ENCODE data around the gene SUSD2. TPM values are rescaled to one million over a fixed set of nuclear protein-coding genes. Genes with fewer than 3 reads are reported as not detected.

SUSD2 gene
- total and polyA plus RNA-seq, 9 of the 15 experiments (the other 6 are each of a cell fraction or from before 2014, with no cell fraction given), result 0.01 to 0.16 (median 0.04) TPM; not detected in 4

- Histone ChIP-seq H3K27ac (ENCODE audit: extremely low read depth, low read depth, low read length) (peak overlapping the region; percentile 38; the same call in 1 of the 3 replicates), H3K79me2 (ENCODE audit: control insufficient read depth, insufficient read depth, low read length) (no peaks in the 10 kb centered on the region), H3K9me1 (ENCODE audit: control insufficient read depth, insufficient read depth, low read length) (no peaks in the 10 kb centered on the region), H2AFZ (ENCODE audit: low read depth, low read length) (peak overlapping the region; percentile 72; the same call in 1 of the 2 replicates), H3K4me1 (replicated peaks in 1 of 2; ENCODE audit: control insufficient read depth in 2 of 2, insufficient read depth in 2 of 2, low read length in 2 of 2) (peaks cover 0 to 2% of the 10 kb centered on the region in 2 experiments; a peak in 3 of 5 replicates), H3K36me3 (ENCODE audit: control insufficient read depth, insufficient read depth, low read length) (no peaks in the 10 kb centered on the region), H3K4me2 (ENCODE audit: insufficient read depth, low read length) (no peak overlapping the region), H3K27me3 (ENCODE audit: control insufficient read depth in 2 of 2, insufficient read depth in 2 of 2, low read length in 2 of 2) (no peaks in the 10 kb centered on the region), H3K4me3 (no peak overlapping the region), H4K20me1 (replicated peaks; ENCODE audit: control insufficient read depth, insufficient read depth, low read length) (no peaks in the 10 kb centered on the region), H3K9ac (ENCODE audit: insufficient read depth in 1 of 2, low read depth in 2 of 2, low read length in 2 of 2) (no peak overlapping the region), H3K9me3 (replicated peaks; ENCODE audit: control insufficient read depth, insufficient read depth, low read depth, low read length) (peaks cover 2% of the 10 kb centered on the region; the same call in 1 of the 2 replicates)
- in situ Hi-C loops (cut with MboI) (no loop called here), intact Hi-C loops (cut with micrococcal nuclease) (no loop called here)
- ATAC-seq (no peak), DNase-seq (ENCODE audit: extremely low read depth in 1 of 4, low spot score in 3 of 4) (no peak), FAIRE-seq (no peak)
- ChIA-PET POLR2A (no interaction called here), CTCF (ENCODE audit: low intra/inter-chr PET ratio) (no interaction called here)
- BruUV-seq (replicated peaks), result no TSS peak
- WGBS (ENCODE audit: insufficient coverage, low coverage, missing lambda C conversion rate), result 56% methylated on average over 7 of the region's 8 CpGs
- TF ChIP-seq FUS (optimal IDR thresholded peaks at IDR 0.05; ENCODE audit: low read depth, low read length), result no peak
- no peak for TF ChIP-seq DEAF1 (CRISPR knock-in tag; IDR thresholded peaks at IDR 0.05)
- TF ChIP-seq BCL6 (CRISPR knock-in tag; IDR thresholded peaks at IDR 0.05), result no peak
Measured at GRCh38 chr22:24207264-24208011, 26.2 kb downstream of the SUSD2 start.
